ENCODE results near the gene ZBTB33.

GRCh38 chrX:120244735-120245498 lies 5.7 kb upstream of the ZBTB33 start:
- TF ChIP-seq, protein P1, sequence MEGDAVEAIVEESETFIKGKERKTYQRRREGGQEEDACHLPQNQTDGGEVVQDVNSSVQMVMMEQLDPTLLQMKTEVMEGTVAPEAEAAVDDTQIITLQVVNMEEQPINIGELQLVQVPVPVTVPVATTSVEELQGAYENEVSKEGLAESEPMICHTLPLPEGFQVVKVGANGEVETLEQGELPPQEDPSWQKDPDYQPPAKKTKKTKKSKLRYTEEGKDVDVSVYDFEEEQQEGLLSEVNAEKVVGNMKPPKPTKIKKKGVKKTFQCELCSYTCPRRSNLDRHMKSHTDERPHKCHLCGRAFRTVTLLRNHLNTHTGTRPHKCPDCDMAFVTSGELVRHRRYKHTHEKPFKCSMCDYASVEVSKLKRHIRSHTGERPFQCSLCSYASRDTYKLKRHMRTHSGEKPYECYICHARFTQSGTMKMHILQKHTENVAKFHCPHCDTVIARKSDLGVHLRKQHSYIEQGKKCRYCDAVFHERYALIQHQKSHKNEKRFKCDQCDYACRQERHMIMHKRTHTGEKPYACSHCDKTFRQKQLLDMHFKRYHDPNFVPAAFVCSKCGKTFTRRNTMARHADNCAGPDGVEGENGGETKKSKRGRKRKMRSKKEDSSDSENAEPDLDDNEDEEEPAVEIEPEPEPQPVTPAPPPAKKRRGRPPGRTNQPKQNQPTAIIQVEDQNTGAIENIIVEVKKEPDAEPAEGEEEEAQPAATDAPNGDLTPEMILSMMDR (IDR thresholded peaks at IDR 0.05) = peak in 1 of 6 experiments; percentile 13
- peak in 1 of 2 donors; percentile 65 for TF ChIP-seq POLR2A (IDR thresholded peaks at IDR 0.05)

Measured in adrenal gland (tissue), 5 donors.